ENCODE data around the gene EVI5L. TPM values are rescaled to one million over a fixed set of nuclear protein-coding genes. Genes with fewer than 3 reads are reported as not detected.

The EVI5L gene
- total and polyA plus RNA-seq, 2 of the 13 experiments (the other 11 are each of a cell fraction or from before 2014, with no cell fraction given): 1.7 to 2.4 TPM

DNA sequence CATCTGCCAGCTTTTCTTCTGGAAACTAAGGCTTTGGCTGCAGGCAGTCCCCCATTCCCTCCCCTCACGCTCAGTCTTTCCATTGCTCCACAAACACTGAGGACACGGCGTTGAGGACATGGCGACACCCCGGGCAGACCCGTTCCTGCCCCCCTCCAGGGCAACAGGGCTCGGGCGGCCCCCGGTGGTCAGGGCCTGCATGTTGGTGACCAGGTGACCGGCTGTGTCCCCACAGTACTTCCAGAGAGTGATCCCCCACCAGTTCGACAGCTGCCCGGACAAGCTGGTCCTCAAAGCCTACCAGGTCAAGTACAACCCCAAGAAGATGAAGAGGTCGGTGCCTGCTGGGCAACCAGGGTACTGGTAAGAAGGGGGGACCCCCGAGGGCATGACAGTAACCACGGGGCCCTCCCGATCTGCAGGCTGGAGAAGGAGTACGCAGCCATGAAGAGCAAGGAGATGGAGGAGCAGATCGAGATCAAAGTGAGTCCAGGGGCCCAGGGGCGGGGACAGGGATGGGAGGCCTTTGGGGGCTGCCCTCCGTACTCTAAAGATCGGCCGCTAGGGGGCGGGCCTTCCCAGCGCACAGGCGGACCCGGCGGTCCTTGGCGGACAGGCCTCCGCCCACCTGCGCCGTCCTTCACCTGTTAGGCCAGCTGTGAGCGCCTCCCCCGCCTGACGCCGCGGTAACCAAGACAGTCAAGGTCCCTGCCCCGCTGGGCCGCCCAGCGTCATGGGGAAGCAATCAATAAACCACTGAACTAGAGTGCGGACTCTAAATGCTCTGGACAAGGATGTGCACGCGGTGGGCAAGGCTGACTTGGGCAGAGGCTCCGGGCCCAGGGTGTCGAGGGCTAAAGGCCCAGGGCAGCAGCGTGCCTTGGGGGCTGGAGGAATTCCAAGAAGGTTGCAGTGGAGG lies 23.1 kb downstream of the EVI5L start (continued):
- TF ChIP-seq, protein P1, sequence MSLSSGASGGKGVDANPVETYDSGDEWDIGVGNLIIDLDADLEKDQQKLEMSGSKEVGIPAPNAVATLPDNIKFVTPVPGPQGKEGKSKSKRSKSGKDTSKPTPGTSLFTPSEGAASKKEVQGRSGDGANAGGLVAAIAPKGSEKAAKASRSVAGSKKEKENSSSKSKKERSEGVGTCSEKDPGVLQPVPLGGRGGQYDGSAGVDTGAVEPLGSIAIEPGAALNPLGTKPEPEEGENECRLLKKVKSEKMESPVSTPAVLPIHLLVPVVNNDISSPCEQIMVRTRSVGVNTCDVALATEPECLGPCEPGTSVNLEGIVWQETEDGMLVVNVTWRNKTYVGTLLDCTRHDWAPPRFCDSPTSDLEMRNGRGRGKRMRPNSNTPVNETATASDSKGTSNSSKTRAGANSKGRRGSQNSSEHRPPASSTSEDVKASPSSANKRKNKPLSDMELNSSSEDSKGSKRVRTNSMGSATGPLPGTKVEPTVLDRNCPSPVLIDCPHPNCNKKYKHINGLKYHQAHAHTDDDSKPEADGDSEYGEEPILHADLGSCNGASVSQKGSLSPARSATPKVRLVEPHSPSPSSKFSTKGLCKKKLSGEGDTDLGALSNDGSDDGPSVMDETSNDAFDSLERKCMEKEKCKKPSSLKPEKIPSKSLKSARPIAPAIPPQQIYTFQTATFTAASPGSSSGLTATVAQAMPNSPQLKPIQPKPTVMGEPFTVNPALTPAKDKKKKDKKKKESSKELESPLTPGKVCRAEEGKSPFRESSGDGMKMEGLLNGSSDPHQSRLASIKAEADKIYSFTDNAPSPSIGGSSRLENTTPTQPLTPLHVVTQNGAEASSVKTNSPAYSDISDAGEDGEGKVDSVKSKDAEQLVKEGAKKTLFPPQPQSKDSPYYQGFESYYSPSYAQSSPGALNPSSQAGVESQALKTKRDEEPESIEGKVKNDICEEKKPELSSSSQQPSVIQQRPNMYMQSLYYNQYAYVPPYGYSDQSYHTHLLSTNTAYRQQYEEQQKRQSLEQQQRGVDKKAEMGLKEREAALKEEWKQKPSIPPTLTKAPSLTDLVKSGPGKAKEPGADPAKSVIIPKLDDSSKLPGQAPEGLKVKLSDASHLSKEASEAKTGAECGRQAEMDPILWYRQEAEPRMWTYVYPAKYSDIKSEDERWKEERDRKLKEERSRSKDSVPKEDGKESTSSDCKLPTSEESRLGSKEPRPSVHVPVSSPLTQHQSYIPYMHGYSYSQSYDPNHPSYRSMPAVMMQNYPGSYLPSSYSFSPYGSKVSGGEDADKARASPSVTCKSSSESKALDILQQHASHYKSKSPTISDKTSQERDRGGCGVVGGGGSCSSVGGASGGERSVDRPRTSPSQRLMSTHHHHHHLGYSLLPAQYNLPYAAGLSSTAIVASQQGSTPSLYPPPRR (CRISPR knock-in tag; IDR thresholded peaks at IDR 0.05; ENCODE audit: borderline replicate concordance): peak; percentile 86; the same call in 1 of the 2 replicates
- TF ChIP-seq ZNF20 (CRISPR knock-in tag; IDR thresholded peaks at IDR 0.05): no peak
- no peak for TF ChIP-seq PAWR (CRISPR knock-in tag; IDR thresholded peaks at IDR 0.05; ENCODE audit: borderline replicate concordance)
- TF ChIP-seq HNRNPH1 (optimal IDR thresholded peaks at IDR 0.05; ENCODE audit: low read depth, low read length): no peak
- TF ChIP-seq NFYB (CRISPR knock-in tag; IDR thresholded peaks at IDR 0.05): peak; percentile 34; the same call in 1 of the 2 replicates
- peak; percentile 92 for TF ChIP-seq KLF11 (CRISPR knock-in tag; IDR thresholded peaks at IDR 0.05)
- no peak for TF ChIP-seq ZNF839 (CRISPR knock-in tag; IDR thresholded peaks at IDR 0.05; ENCODE audit: borderline replicate concordance)
- TF ChIP-seq, protein P2, sequence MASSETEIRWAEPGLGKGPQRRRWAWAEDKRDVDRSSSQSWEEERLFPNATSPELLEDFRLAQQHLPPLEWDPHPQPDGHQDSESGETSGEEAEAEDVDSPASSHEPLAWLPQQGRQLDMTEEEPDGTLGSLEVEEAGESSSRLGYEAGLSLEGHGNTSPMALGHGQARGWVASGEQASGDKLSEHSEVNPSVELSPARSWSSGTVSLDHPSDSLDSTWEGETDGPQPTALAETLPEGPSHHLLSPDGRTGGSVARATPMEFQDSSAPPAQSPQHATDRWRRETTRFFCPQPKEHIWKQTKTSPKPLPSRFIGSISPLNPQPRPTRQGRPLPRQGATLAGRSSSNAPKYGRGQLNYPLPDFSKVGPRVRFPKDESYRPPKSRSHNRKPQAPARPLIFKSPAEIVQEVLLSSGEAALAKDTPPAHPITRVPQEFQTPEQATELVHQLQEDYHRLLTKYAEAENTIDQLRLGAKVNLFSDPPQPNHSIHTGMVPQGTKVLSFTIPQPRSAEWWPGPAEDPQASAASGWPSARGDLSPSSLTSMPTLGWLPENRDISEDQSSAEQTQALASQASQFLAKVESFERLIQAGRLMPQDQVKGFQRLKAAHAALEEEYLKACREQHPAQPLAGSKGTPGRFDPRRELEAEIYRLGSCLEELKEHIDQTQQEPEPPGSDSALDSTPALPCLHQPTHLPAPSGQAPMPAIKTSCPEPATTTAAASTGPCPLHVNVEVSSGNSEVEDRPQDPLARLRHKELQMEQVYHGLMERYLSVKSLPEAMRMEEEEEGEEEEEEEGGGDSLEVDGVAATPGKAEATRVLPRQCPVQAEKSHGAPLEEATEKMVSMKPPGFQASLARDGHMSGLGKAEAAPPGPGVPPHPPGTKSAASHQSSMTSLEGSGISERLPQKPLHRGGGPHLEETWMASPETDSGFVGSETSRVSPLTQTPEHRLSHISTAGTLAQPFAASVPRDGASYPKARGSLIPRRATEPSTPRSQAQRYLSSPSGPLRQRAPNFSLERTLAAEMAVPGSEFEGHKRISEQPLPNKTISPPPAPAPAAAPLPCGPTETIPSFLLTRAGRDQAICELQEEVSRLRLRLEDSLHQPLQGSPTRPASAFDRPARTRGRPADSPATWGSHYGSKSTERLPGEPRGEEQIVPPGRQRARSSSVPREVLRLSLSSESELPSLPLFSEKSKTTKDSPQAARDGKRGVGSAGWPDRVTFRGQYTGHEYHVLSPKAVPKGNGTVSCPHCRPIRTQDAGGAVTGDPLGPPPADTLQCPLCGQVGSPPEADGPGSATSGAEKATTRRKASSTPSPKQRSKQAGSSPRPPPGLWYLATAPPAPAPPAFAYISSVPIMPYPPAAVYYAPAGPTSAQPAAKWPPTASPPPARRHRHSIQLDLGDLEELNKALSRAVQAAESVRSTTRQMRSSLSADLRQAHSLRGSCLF (CRISPR knock-in tag; IDR thresholded peaks at IDR 0.05; ENCODE audit: borderline replicate concordance): 0 out of 2 replicates have a peak, but pooled peaks have one; percentile 41
- TF ChIP-seq, protein P3, sequence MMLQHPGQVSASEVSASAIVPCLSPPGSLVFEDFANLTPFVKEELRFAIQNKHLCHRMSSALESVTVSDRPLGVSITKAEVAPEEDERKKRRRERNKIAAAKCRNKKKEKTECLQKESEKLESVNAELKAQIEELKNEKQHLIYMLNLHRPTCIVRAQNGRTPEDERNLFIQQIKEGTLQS (CRISPR knock-in tag; IDR thresholded peaks at IDR 0.05): peak; percentile 43; the same call in 1 of the 2 replicates
- TF ChIP-seq, protein P4, sequence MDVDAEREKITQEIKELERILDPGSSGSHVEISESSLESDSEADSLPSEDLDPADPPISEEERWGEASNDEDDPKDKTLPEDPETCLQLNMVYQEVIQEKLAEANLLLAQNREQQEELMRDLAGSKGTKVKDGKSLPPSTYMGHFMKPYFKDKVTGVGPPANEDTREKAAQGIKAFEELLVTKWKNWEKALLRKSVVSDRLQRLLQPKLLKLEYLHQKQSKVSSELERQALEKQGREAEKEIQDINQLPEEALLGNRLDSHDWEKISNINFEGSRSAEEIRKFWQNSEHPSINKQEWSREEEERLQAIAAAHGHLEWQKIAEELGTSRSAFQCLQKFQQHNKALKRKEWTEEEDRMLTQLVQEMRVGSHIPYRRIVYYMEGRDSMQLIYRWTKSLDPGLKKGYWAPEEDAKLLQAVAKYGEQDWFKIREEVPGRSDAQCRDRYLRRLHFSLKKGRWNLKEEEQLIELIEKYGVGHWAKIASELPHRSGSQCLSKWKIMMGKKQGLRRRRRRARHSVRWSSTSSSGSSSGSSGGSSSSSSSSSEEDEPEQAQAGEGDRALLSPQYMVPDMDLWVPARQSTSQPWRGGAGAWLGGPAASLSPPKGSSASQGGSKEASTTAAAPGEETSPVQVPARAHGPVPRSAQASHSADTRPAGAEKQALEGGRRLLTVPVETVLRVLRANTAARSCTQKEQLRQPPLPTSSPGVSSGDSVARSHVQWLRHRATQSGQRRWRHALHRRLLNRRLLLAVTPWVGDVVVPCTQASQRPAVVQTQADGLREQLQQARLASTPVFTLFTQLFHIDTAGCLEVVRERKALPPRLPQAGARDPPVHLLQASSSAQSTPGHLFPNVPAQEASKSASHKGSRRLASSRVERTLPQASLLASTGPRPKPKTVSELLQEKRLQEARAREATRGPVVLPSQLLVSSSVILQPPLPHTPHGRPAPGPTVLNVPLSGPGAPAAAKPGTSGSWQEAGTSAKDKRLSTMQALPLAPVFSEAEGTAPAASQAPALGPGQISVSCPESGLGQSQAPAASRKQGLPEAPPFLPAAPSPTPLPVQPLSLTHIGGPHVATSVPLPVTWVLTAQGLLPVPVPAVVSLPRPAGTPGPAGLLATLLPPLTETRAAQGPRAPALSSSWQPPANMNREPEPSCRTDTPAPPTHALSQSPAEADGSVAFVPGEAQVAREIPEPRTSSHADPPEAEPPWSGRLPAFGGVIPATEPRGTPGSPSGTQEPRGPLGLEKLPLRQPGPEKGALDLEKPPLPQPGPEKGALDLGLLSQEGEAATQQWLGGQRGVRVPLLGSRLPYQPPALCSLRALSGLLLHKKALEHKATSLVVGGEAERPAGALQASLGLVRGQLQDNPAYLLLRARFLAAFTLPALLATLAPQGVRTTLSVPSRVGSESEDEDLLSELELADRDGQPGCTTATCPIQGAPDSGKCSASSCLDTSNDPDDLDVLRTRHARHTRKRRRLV (CRISPR knock-in tag; IDR thresholded peaks at IDR 0.05): no peak
- TF ChIP-seq ZNF737 (CRISPR knock-in tag; IDR thresholded peaks at IDR 0.05; ENCODE audit: borderline replicate concordance): no peak
